GM12878 (cell line): Measurements from ENCODE around the gene MAP3K1. TPM values are rescaled to one million over a fixed set of nuclear protein-coding genes. Genes with fewer than 3 reads are reported as not detected.

Experiments
- BHLHE40 ChIP-seq, 2 experiments: fragments of 450-650 bp in 1 of 2; IDR thresholded peaks; 2 replicates each; pipeline ENCODE4 v1.6.1; 2011 to 2017; ENCODE audit warnings: low read depth in 2 of 2, borderline replicate concordance in 1 of 2, improper control_type of control experiment in 1 of 2, low read length in 1 of 2, mild to moderate bottlenecking in 1 of 2
- CEBPB ChIP-seq, 2 experiments: fragments of 150-350 bp in 1 of 2; IDR thresholded peaks; 2 replicates each; pipeline ENCODE4 v1.6.1; 2012 to 2014; ENCODE audit warnings: low read depth in 2 of 2, low read length in 2 of 2, borderline replicate concordance in 1 of 2, inconsistent platforms in 1 of 2
- CREB1 ChIP-seq: IDR thresholded peaks from 2 replicates; pipeline ENCODE4 v1.6.1; 2012; ENCODE audit warnings: low read depth, mild to moderate bottlenecking, inconsistent platforms
- CUX1 ChIP-seq: IDR thresholded peaks from 2 replicates; pipeline ENCODE4 v1.6.1; 2012; ENCODE audit warnings: improper control_type of control experiment, low read depth, low read length; ENCODE audit not compliant: insufficient replicate concordance
- EP300 ChIP-seq, 2 experiments: fragments of 150-350 bp in 1 of 2; IDR thresholded peaks; 2 replicates each; pipeline ENCODE4 v1.6.1; 2011 to 2012; ENCODE audit warnings: low read depth in 2 of 2, low read length in 2 of 2, borderline replicate concordance in 1 of 2, improper control_type of control experiment in 1 of 2, inconsistent platforms in 1 of 2; ENCODE audit not compliant: control insufficient read depth in 1 of 2
- ETV6 ChIP-seq, 2 experiments: fragments of 450-650 bp in 1 of 2; IDR thresholded peaks in 1 of 2; conservative IDR thresholded peaks in 1 of 2; 2 replicates each; pipeline ENCODE4 v1.6.1; 2014; ENCODE audit warnings: antibody characterized with exemption in 1 of 2, borderline replicate concordance in 1 of 2, low read depth in 1 of 2, mild to moderate bottlenecking in 1 of 2, moderate library complexity in 1 of 2
- HSF1 ChIP-seq: fragments of 150-350 bp; IDR thresholded peaks from 2 replicates; pipeline ENCODE4 v1.6.1; 2014; ENCODE audit warnings: mild to moderate bottlenecking, low read depth, low read length
- IKZF1 ChIP-seq: fragments of 450-650 bp; conservative IDR thresholded peaks from 2 replicates; pipeline ENCODE4 v1.6.1; 2017; ENCODE audit warnings: antibody characterized with exemption, mild to moderate bottlenecking
- MTA2 ChIP-seq: fragments of 450-650 bp; IDR thresholded peaks from 2 replicates; pipeline ENCODE4 v1.6.1; 2016; ENCODE audit warnings: low read depth, mild to moderate bottlenecking, moderate library complexity
- PAX8 ChIP-seq: fragments of 450-650 bp; IDR thresholded peaks from 2 replicates; pipeline ENCODE4 v1.6.1; 2017; ENCODE audit warnings: mild to moderate bottlenecking, moderate library complexity
- SIN3A ChIP-seq: IDR thresholded peaks from 2 replicates; pipeline ENCODE4 v1.6.1; 2012; ENCODE audit warnings: low read depth, low read length, improper control_type of control experiment
- SKIL ChIP-seq: fragments of 450-650 bp; IDR thresholded peaks from 2 replicates; pipeline ENCODE4 v1.6.1; 2017; ENCODE audit warnings: mild to moderate bottlenecking, low read depth, inconsistent platforms; ENCODE audit not compliant: poor library complexity, severe bottlenecking
- SUZ12 ChIP-seq: fragments of 200-600 bp; sonication (generic); IDR thresholded peaks from one replicate; pipeline ENCODE4 v1.6.1; 2018; ENCODE audit warnings: antibody characterized with exemption, mild to moderate bottlenecking; ENCODE audit not compliant: unreplicated experiment
- ZBTB40 ChIP-seq: fragments of 450-650 bp; IDR thresholded peaks from 2 replicates; pipeline ENCODE4 v1.6.1; 2016; ENCODE audit warnings: mild to moderate bottlenecking, moderate library complexity, borderline replicate concordance
- polyA plus RNA-seq, 11 experiments: library from polyadenylated mRNA; depleted of rRNA in 4 of 11; unstranded in 6 of 11; stranded (reverse) in 5 of 11; fragments of >200 nt; fragmentation: Nextera tagmentation in 4 of 11; fragmentation: Illumina TruSeq in 1 of 11; extraction: Ambion mirVana in 4 of 11; extraction: Trizol in 1 of 11; gene quantifications; 1 replicate in 1 of 11; 2 replicates in 10 of 11; pipeline versions ENCODE4 v1.2.1 to v1.2.3, GENCODE V29; 2011 to 2016; ENCODE audit warnings: inconsistent platforms in 2 of 11, missing spikeins in 2 of 11, low read depth in 1 of 11
- total RNA-seq, 4 experiments: library from RNA; depleted of rRNA in 3 of 4; stranded (reverse); fragments of >200 nt in 3 of 4; fragmentation: Illumina TruSeq in 1 of 4; extraction: Trizol in 1 of 4; gene quantifications; 2 replicates each; pipeline versions ENCODE4 v1.2.1 to v1.2.3, GENCODE V29; 2013 to 2021

Gene MAP3K1
- total and polyA plus RNA-seq, 10 of the 15 experiments (the other 5 are each of a cell fraction or from before 2014, with no cell fraction given): 7.5 to 24.6 (median 12.6) TPM

GRCh38 chr5:56910210-56910965 is 95.0 kb downstream of the MAP3K1 start (continued):
- peak; percentile 59; the same call in 1 of the 2 replicates for TF ChIP-seq ZBTB40
- no peak for TF ChIP-seq HSF1
- no peak for TF ChIP-seq SUZ12
- no peak; the same call in 1 of the 2 replicates for TF ChIP-seq IKZF1
- TF ChIP-seq ETV6 (conservative IDR thresholded peaks at IDR 0.05 in 1 of 2, IDR thresholded peaks at IDR 0.05 in 1 of 2; ENCODE audit: borderline replicate concordance in 1 of 2, low read depth in 1 of 2): no peak
- TF ChIP-seq SKIL: peak; percentile 30
- TF ChIP-seq BHLHE40 (IDR thresholded peaks at IDR 0.05; ENCODE audit: borderline replicate concordance in 1 of 2, low read depth in 2 of 2, low read length in 1 of 2): no peak
- TF ChIP-seq EP300 (IDR thresholded peaks at IDR 0.05; ENCODE audit: borderline replicate concordance in 1 of 2, control insufficient read depth in 1 of 2, low read depth in 2 of 2, low read length in 2 of 2): no peak
- TF ChIP-seq SIN3A: no peak; the same call in 1 of the 2 replicates
- TF ChIP-seq CREB1: peak; percentile 77
- no peak for TF ChIP-seq CEBPB (IDR thresholded peaks at IDR 0.05; ENCODE audit: borderline replicate concordance in 1 of 2, low read depth in 2 of 2, low read length in 2 of 2)
- TF ChIP-seq PAX8: no peak
- no peak for TF ChIP-seq CUX1
- TF ChIP-seq MTA2: 0 out of 2 replicates have a peak, but pooled peaks have one; percentile 28
